Activated naive CD8-positive, alpha-beta T cell (primary cell): Measurements from ENCODE around the gene PPP2R1B.

Experiments used
- H3K27ac Mint-ChIP-seq: one replicate; pipeline ENCODE4 v1.8.0; 2021; ENCODE audit warnings: mixed read lengths
- H3K27me3 Mint-ChIP-seq: one replicate; pipeline ENCODE4 v1.8.0; 2021; ENCODE audit warnings: mixed read lengths
- H3K36me3 Mint-ChIP-seq: one replicate; pipeline ENCODE4 v1.8.0; 2021; ENCODE audit warnings: mixed read lengths
- H3K4me1 Mint-ChIP-seq: one replicate; pipeline ENCODE4 v1.8.0; 2021; ENCODE audit warnings: low read depth, mixed read lengths
- H3K4me3 Mint-ChIP-seq: one replicate; pipeline ENCODE4 v1.8.0; 2021; ENCODE audit warnings: mild to moderate bottlenecking, mixed read lengths
- H3K9me3 Mint-ChIP-seq: one replicate; pipeline ENCODE4 v1.8.0; 2021; ENCODE audit warnings: low read depth, mixed read lengths

Gene PPP2R1B

GRCh38 chr11:111765984-111766833 lies at the start of gene PPP2R1B:
Gene PPP2R1B (minus strand): TSS chr11:111766389. CDS start chr11:111766361, 28 bp downstream.
- no peaks in the 10 kb centered on the region for H3K27me3 Mint-ChIP-seq
- H3K4me1 Mint-ChIP-seq = peaks cover 34% of the 10 kb centered on the region
- H3K27ac Mint-ChIP-seq = peak within 1 kb of the TSS; percentile 97
- H3K9me3 Mint-ChIP-seq = no peaks in the 10 kb centered on the region
- peak within 1 kb of the TSS; percentile 98 for H3K4me3 Mint-ChIP-seq
- H3K36me3 Mint-ChIP-seq = peaks cover 12% of the 10 kb centered on the region

DNA sequence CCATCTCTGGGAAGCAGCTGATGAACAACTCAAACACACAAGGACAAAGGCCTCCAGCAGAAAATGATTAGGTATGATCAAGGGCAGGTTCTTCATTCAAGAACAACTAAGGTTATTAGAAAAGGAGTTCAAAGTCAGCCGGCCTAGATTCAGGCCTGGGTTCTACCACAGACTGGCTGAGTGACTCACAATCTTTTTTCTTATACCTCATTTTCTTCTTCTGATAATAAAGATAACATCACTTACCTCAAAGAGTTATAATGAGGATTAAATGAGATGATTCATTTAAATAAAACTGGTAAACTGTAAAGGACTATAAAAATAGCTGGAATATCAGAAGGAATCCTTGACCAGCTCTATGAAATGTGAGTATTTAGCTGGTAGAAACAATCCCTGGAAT lies 49.3 kb upstream of the PPP2R1B start:
- H3K4me3 Mint-ChIP-seq = no peak overlapping the region
- no peaks in the 10 kb centered on the region for H3K9me3 Mint-ChIP-seq
- H3K4me1 Mint-ChIP-seq = peaks cover 2% of the 10 kb centered on the region
- no peak overlapping the region for H3K27ac Mint-ChIP-seq
- peaks cover 16% of the 10 kb centered on the region for H3K36me3 Mint-ChIP-seq
- H3K27me3 Mint-ChIP-seq = no peaks in the 10 kb centered on the region

GRCh38 chr11:111814557-111815320 lies 48.5 kb upstream of the PPP2R1B start:
- Mint-ChIP-seq H3K27ac (no peak overlapping the region), H3K4me3 (no peak overlapping the region), H3K9me3 (no peaks in the 10 kb centered on the region), H3K4me1 (peaks cover 2% of the 10 kb centered on the region), H3K27me3 (no peaks in the 10 kb centered on the region), H3K36me3 (peaks cover 13% of the 10 kb centered on the region)

- H3K27me3 Mint-ChIP-seq = no peaks in the 10 kb centered on the region
- H3K9me3 Mint-ChIP-seq = no peaks in the 10 kb centered on the region
- no peak overlapping the region for H3K4me3 Mint-ChIP-seq
- peaks cover 2% of the 10 kb centered on the region for H3K4me1 Mint-ChIP-seq
- H3K27ac Mint-ChIP-seq = no peak overlapping the region
- peaks cover 13% of the 10 kb centered on the region for H3K36me3 Mint-ChIP-seq
Observed at GRCh38 chr11:111814106-111814505, 47.9 kb upstream of the PPP2R1B start.

DNA sequence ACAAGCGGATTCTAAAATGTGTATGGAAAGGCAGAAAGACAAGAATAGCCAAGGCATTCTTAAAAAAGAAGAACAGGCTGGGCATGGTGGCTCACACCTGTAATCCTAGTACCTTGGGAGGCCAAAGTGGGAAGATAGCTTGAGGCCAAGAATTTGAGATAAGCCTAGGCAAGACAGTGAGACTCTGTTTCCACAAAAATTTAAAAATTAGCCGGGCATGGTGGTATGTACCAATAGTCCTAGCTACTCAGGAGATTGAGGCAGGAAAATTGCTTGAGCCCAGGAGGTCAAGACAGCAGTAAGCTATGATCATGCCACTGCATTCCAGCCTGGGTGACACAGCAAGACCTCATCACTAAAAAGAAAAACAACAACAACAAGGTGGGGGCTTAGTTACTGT lies 46.0 kb upstream of the PPP2R1B start:
- Mint-ChIP-seq H3K4me3 (no peak overlapping the region), H3K27me3 (no peaks in the 10 kb centered on the region), H3K4me1 (peaks cover 2% of the 10 kb centered on the region), H3K36me3 (peaks cover 12% of the 10 kb centered on the region), H3K27ac (no peak overlapping the region), H3K9me3 (no peaks in the 10 kb centered on the region)

GRCh38 chr11:111811445-111811844 lies 45.3 kb upstream of the PPP2R1B start:
- no peaks in the 10 kb centered on the region for H3K4me1 Mint-ChIP-seq
- no peak overlapping the region for H3K27ac Mint-ChIP-seq
- H3K36me3 Mint-ChIP-seq = peaks cover 14% of the 10 kb centered on the region
- no peaks in the 10 kb centered on the region for H3K27me3 Mint-ChIP-seq
- H3K9me3 Mint-ChIP-seq = no peaks in the 10 kb centered on the region
- H3K4me3 Mint-ChIP-seq = no peak overlapping the region

DNA sequence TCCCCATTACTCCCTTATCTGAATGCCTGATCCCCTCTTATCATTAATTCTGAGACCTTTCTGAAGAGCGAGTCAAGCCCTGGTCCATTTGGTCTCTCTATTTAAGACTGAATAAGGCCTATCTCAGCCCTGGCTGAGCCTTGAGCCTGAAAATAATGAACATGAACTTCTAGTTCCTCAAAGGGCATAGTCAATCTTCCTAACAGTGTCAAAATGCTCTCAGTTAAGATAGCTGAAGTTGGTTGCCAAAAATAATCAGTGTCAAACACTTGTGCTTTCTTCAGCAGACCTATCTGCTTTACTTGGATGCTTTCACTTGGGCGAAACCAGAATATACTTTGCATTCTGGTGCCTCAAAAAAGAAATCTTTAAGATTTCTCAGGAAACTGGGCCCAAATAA lies 42.6 kb upstream of the PPP2R1B start:
- Mint-ChIP-seq H3K36me3 (peaks cover 15% of the 10 kb centered on the region), H3K9me3 (no peaks in the 10 kb centered on the region), H3K27me3 (no peaks in the 10 kb centered on the region), H3K4me3 (no peak overlapping the region), H3K4me1 (no peaks in the 10 kb centered on the region), H3K27ac (no peak overlapping the region)

- H3K27me3 Mint-ChIP-seq = no peaks in the 10 kb centered on the region
- peaks cover 18% of the 10 kb centered on the region for H3K36me3 Mint-ChIP-seq
- H3K4me1 Mint-ChIP-seq = no peaks in the 10 kb centered on the region
- H3K4me3 Mint-ChIP-seq = no peak overlapping the region
- H3K27ac Mint-ChIP-seq = no peak overlapping the region
- no peaks in the 10 kb centered on the region for H3K9me3 Mint-ChIP-seq
Observed at GRCh38 chr11:111808063-111808588, 41.9 kb upstream of the PPP2R1B start.

- H3K4me3 Mint-ChIP-seq = no peak overlapping the region
- H3K27me3 Mint-ChIP-seq = no peaks in the 10 kb centered on the region
- H3K9me3 Mint-ChIP-seq = no peaks in the 10 kb centered on the region
- no peaks in the 10 kb centered on the region for H3K4me1 Mint-ChIP-seq
- H3K27ac Mint-ChIP-seq = no peak overlapping the region
- peaks cover 21% of the 10 kb centered on the region for H3K36me3 Mint-ChIP-seq
Observed at GRCh38 chr11:111807076-111807475, 40.9 kb upstream of the PPP2R1B start.

- H3K9me3 Mint-ChIP-seq = peaks cover 8% of the 10 kb centered on the region
Observed at GRCh38 chr11:111801135-111801534, 34.9 kb upstream of the PPP2R1B start.

GRCh38 chr11:111798279-111798678 lies 32.1 kb upstream of the PPP2R1B start:
- H3K27ac Mint-ChIP-seq = no peak overlapping the region
- peaks cover 38% of the 10 kb centered on the region for H3K36me3 Mint-ChIP-seq
- peaks cover 8% of the 10 kb centered on the region for H3K9me3 Mint-ChIP-seq
- H3K4me3 Mint-ChIP-seq = no peak overlapping the region
- H3K27me3 Mint-ChIP-seq = no peaks in the 10 kb centered on the region
- H3K4me1 Mint-ChIP-seq = no peaks in the 10 kb centered on the region

More at GRCh38 chr11:111801135-111801534, 34.9 kb upstream of the PPP2R1B start:
- H3K27me3 Mint-ChIP-seq = no peaks in the 10 kb centered on the region
- no peak overlapping the region for H3K4me3 Mint-ChIP-seq
- H3K27ac Mint-ChIP-seq = no peak overlapping the region
- peaks cover 42% of the 10 kb centered on the region for H3K36me3 Mint-ChIP-seq
- no peaks in the 10 kb centered on the region for H3K4me1 Mint-ChIP-seq

DNA sequence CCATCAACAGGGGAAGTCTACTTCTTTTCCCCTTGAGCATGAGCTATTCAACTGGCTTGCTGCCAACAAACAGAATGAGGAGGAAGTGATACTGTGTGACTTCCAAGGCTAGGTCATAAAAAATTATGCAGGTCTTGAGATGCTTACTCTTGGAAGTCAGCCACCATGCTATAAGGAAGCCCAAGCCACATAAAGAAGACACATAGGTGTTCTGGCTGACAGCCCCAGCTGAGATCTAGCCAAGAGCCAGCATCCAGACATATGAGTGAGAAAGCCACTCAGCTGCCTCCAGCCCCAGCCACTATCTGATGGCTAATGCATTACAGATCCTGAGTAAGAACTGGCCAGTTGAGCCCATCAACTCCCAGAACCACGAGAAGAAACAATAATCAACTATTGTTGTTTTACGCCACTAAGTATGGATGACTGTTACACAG lies 31.0 kb upstream of the PPP2R1B start:
- Mint-ChIP-seq H3K9me3 (peaks cover 8% of the 10 kb centered on the region), H3K4me3 (no peak overlapping the region), H3K36me3 (peaks cover 35% of the 10 kb centered on the region), H3K27ac (no peak overlapping the region), H3K4me1 (no peaks in the 10 kb centered on the region), H3K27me3 (no peaks in the 10 kb centered on the region)

DNA sequence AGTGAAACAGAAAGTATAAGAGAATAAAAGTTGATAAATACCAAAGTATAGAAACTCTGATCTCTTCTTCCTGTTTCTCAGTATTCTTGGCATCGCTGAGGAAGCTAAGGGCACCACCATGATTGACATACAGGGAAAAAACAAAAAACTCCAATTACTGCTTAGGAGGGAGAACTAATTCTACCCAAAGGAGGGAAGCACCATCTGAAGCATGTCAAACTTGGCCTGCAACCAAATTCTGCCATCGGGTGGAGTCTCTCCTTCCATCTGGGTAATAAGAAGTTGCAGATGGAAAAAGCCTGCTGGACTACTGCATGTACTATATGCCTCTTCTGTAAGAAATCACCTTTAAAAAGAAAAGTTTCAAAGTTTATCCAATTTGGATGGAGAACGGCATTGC lies 30.5 kb upstream of the PPP2R1B start:
- H3K36me3 Mint-ChIP-seq = peaks cover 31% of the 10 kb centered on the region
- H3K4me1 Mint-ChIP-seq = no peaks in the 10 kb centered on the region
- no peak overlapping the region for H3K4me3 Mint-ChIP-seq
- peaks cover 8% of the 10 kb centered on the region for H3K9me3 Mint-ChIP-seq
- no peak overlapping the region for H3K27ac Mint-ChIP-seq
- H3K27me3 Mint-ChIP-seq = no peaks in the 10 kb centered on the region

- H3K27me3 Mint-ChIP-seq = no peaks in the 10 kb centered on the region
- no peak overlapping the region for H3K4me3 Mint-ChIP-seq
- H3K27ac Mint-ChIP-seq = no peak overlapping the region
- peaks cover 8% of the 10 kb centered on the region for H3K9me3 Mint-ChIP-seq
- peaks cover 32% of the 10 kb centered on the region for H3K36me3 Mint-ChIP-seq
- no peaks in the 10 kb centered on the region for H3K4me1 Mint-ChIP-seq
Observed at GRCh38 chr11:111795334-111795985, 29.3 kb upstream of the PPP2R1B start.

- no peaks in the 10 kb centered on the region for H3K4me1 Mint-ChIP-seq
- no peaks in the 10 kb centered on the region for H3K27me3 Mint-ChIP-seq
- peaks cover 25% of the 10 kb centered on the region for H3K36me3 Mint-ChIP-seq
- no peak overlapping the region for H3K4me3 Mint-ChIP-seq
- H3K27ac Mint-ChIP-seq = no peak overlapping the region
- H3K9me3 Mint-ChIP-seq = peaks cover 8% of the 10 kb centered on the region
Observed at GRCh38 chr11:111793863-111794262, 27.7 kb upstream of the PPP2R1B start.
